HG02763 (cell line): Measurements from ENCODE around the gene NELFCD.
"Not testable (repeated sequence)": the region's sequence is repeated elsewhere in the genome, so short reads cannot be mapped to it uniquely, and the experiment has no call there.

Experiments used
- ATAC-seq: cut with Tn5 transposase; IDR thresholded peaks from one replicate; pipeline ENCODE4 v1.9.1; 2021; ENCODE audit warnings: mild to moderate bottlenecking, moderate library complexity; ENCODE audit not compliant: unreplicated experiment

NELFCD gene

DNA sequence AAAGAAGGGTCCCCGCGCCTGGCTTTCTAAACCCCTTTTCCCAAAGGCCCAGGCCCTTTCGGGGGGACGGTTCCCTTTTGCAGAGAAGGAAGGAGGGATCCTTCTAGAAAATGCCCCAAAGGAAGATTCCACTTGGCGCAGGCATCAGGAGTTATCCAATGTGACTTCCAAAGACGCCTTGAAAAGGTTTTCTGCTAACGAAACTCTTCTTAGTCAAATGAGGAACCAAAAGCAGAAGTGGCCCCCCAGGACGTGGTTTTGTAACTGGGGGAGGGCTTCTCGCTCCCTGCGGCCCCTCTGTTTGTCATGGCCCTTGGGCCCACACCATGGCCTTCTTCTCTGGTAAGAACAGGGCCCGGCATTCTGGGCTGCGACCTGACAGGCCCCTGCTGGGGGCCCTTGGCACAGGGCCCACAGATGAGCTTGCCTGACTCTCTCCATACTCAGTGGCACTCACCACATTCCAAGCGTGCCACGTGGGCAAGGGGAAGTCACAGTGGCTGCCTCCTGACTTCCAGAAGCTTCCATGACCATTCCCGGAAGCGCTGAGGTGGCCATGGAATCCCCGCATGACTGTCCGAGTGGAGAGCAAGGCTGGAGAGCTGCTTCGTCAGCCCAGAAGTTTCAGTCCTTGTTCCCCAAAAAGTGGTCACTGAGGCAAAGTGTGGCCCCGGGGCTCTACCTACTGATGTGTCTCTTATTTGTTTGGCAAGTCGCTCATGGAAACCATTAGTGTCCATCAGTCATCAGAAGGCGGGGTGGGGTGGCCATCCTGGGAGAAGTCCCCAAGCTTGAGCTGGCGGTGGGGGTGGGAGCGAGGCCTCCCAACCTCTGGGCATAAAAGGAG lies 26.8 kb downstream of the NELFCD start:
- peak; percentile 27 for ATAC-seq

DNA sequence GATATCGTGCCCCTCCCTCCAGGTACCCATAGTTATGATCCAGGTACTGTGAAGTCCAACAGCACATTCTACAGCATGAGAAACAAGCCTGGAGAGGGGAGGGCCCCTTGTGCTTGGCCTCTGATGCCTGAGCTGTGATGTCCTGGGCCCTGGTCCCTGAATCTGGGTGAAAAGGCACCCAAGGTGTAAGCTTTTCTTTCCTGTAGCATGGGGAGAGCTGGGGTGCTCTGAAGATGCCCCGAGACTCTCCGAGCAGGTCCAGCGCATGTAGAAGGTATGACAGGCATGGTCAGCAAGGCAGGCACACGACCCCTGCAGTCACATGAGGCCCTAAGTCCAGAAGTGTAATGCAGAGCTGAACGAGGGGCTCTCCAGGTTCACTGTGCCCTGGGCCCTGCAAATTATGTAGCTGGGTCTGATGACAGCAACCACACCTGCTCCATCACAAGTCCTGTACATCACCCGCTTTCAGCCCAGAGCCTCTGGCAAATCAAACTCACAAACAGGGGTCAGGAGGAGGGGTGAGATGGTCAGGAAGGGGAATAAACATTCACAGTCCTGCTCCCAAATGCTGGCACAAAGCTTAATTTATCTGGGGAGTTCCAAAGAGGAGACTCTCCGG lies 27.8 kb downstream of the NELFCD start:
- ATAC-seq = no peak

DNA sequence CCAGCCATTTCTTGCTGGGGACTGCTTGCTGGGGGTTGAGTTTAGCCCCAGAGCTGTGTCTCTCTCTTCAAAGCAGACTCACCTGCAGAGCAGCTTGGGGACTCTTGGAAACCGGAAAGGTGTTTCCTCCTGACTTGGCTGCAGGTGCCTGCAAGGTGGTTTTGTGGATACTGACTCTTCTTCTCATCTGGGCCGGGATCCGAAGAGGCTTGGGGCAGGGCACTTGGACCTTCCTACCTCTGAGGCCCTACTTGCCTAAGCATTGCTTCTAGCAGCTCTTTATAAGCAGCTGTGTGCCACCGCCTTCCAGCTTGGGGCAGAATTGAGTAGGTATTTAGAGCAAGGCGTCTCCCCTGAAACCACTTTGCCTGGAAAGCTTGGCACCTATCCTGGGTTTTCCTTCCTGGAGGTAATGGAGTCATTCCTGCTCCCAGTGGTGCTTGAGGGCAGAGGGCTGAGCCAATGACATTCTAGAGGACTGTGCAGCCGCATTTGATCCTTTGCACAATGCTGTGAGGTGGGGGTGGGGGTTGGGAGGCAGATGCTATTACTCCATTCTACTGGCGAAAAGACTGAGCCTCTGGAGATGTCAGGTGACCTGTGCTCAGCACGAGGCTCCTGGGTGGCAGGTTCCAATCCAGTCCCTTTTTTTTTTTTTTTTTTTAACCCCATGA lies 29.4 kb downstream of the NELFCD start:
- no peak for ATAC-seq

DNA sequence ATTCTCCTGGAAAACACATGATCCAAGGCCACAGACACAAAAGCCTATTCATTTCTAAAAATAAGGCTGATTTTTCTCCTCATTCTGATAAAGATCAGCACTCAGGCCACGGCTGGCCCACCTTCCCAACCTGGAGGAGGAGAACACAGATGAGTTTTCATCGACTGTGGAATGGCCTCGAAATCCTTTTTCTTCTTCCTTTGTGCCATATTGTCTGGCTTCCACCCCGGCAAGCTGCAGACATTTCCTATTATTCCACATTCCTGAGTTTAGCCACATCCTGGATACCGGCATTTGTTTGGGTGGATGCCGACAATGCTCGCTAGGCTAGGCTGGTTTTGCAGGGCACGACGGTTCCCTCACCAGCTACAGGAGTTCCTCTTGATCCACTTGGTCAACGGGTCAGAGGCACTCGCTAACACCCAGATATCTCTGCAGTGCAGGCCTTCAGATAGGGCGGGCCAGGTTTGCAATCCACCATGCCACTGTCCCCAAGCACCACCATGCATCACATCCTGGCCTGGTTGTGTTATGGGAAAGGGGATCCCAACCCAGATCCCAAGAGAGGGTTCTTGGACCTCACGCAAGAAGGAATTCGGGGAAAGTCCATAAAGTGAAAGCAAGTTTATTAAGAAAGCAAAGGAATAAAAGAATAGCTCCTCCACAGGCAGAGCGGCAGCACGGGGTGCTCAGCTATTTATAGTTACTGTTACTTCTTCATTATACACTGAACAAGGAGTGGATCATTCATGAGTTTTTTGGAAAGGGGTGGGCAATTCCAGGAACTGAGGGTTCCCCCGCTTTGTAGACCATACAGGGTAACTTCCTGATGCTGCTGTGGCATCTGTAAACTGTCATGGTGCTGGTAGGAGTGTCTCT lies 30.2 kb downstream of the NELFCD start:
- no peak for ATAC-seq

DNA sequence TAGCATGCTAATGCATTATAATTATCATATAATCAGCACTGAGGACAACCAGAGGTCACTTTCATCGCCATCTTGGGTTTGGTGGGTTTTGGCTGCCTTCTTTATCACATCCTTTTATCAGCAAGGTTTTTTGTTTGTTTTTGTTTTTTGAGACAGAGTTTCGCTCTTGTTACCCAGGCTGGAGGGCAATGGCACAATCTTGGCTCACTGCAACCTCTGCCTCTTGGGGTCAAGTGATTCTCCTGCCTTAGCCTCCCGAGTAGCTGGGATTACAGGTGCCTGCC lies 30.8 kb downstream of the NELFCD start:
- not testable (repeated sequence) for ATAC-seq

DNA sequence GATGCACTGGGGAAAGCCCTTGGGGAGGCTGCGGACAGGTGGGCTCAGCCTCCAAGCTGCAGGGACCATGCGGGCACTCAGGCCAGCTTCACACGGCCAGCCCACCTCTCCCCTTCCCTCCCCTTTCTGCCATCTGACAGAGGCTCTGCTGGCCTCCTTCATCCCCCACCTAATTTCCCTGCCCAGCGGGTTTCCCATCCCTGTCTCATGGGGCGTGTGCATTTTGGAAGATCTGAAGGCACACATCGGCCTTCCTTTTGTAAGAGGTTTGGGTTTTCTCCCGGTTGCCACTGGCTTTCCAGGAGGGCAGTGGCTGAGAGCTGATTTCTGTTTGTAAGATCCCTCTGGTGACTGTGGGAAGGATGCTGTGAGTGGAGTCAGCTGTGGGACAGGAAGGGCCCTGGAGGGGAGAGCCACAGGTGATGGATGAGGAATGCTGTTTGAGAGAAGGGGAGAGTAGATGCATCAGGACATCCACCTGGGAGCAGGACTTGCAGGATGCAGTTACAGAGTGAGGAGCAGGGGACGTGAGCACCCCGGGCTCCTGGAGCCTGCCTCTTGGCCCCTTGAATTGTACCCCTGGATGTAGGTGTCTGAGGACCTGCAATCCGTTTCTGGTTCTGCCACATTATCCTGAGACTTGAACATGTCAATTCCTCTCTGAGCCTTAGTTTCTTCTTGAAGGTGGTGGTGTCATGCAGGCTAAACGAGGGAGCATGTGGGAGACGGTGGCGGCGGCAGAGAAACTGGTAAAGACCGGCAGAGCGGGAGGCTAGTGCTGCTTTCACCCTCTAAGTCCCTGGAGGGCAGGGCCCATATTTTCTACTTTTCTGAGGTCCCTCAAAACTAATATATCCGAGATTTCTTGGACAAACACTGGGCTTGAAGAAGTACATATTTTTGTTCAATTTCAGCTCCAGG lies 32.2 kb downstream of the NELFCD start:
- no peak for ATAC-seq

DNA sequence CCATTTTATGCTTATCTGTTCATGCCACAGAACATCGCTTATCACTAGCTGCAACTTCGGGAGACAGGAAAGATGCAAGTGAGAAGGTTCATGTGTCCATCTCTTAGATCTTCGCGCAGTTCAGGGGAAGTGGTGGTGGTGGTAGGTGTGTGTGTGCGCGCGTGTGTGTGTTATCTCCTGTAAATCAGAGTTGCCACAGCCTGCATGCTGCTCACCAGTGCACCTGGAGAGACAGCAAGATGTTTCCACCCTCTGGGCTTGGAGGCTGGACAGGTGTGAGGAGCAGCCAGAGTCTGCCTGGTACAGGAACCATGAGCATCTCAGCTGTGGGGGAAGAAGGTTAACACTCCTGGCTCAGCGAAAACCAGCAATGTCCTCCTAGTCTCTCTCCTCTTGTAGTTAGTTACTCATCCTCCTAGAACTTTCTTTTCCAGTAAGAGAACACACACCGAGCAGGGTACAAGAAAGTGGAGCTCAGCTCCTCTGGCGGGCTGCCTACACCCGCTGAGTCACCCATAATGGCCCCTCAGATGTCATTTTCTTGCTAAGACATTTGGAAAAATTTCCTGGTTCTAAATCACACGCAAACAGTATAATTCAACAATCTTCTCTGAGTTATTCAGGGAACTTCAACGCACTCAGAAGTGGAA lies 33.0 kb downstream of the NELFCD start:
- ATAC-seq = no peak

DNA sequence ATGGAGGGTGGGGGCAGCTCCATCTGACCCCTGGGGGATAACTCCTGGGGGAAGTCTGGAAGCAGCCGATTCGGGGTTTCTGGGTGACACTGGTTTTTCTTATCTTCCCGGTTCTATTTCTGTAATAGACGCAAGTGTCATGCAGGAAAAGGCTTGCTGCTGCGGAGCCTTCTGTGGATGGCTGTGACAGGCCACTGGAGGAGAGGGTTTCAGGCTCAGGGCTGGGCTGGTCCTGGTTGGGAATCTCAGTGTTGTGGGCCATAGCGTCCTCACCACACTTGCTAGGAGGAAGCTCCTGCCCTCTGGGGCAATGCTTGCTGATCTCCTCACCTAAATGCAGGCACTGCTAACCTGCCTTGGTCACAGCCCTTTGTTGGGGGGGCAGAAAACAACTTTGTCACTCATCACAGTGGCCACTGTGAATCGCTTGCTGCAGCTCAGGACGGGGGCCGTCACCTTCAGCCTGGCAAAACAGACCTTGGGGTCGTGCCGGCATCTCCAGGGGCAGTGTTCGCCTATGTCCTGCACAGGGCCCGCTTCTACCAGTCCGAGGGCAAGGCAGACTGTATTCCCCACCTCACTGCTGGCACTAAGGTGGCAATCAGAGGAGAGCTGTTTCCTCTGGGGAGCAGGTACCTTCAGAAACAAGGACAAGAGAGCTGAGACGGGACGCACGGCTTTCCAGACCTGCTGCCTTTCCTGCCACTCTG lies 33.8 kb downstream of the NELFCD start:
- ATAC-seq = no peak

DNA sequence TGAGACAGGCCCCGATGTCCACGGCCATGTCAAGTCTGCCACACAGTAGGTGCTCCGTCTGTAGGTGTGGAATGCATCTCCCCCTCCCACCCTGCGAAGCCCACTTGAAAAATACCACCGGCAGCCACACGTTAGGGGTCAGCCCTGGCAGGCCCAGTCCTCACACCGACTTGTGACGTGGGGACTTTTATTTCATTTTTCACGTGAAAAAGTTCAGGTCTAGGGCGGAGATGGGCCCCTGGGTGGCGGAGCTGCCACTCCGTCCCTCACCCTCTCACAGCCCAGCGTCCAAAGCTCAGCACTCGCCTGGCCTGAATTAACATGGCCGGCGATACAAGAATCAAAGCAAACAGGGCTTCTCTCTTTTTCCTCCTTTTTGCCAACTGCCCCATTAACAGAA lies 34.4 kb downstream of the NELFCD start:
- ATAC-seq = no peak

DNA sequence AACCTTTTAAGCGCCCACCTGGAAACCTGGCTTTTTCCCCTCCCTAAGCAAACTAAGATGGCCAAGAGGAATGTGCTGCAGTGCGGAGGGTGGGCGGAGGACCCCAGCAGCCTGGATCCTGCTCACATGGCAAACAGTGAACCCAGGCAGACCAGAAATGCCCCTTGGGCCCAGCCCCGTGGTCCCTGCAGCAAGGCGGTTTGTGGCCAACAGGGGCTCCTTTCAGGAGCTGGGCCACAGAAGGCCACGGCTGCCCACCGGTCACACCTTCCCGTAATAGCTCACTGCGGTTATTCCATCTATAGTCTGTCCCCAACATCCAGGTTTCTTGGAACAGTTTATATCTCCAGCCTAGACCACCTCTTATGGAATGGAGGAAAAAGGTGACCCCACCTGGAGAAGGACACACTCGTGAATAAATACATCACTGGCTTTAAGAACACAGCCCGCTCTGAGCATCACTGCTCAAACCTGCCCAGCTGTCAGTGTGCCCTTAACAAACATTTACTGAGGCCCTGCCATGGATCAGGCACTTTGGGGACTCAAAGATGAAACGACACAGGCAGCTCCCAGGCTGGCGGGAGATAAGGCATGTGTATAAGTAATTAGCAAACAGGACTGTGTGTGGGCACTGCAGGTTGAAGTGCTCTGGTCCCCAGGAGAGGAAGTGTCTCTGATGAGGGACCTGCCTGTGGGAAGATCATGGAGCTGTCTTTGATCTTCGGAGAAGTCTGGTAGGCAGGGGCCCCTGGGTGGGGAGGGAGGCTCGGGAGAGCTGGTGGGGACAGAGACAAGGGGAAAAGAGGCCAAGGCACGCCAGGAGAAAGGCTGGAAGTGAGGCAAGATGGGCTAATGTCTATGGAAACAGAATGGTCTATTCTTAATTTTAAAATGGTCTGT lies 35.0 kb downstream of the NELFCD start:
- ATAC-seq = no peak

DNA sequence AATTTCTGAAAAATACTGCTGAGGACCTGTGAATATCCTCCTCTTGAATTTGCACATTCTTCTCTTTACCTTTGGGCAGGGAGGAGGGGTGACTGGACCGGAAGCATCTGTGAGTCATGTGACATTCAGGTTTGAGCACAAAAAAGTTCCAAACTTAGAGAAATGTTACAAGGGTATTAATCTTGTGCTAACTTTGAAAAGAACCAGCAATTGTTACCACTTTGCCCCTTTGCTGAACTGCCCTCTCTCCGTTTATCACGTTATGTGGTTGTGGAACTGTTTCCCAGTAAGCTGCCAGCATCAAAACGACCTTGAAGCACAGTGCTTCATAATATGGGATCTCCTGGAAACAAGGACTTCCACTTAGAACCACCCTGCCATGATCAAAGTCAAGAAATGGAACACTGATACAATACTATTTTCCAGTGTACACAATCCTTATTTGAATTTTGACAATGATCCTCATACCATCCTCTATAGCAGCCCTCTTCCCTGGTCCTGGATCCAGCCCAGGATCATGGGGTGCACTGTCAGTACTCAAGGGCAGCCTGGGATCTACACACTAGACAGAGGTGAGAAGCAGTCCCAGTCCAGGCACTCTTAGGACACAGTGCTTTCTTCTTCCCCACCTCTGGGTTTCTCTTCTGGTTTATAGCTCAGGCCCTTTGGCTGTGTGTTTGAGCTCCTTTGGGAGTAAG lies 35.9 kb downstream of the NELFCD start:
- ATAC-seq = no peak

DNA sequence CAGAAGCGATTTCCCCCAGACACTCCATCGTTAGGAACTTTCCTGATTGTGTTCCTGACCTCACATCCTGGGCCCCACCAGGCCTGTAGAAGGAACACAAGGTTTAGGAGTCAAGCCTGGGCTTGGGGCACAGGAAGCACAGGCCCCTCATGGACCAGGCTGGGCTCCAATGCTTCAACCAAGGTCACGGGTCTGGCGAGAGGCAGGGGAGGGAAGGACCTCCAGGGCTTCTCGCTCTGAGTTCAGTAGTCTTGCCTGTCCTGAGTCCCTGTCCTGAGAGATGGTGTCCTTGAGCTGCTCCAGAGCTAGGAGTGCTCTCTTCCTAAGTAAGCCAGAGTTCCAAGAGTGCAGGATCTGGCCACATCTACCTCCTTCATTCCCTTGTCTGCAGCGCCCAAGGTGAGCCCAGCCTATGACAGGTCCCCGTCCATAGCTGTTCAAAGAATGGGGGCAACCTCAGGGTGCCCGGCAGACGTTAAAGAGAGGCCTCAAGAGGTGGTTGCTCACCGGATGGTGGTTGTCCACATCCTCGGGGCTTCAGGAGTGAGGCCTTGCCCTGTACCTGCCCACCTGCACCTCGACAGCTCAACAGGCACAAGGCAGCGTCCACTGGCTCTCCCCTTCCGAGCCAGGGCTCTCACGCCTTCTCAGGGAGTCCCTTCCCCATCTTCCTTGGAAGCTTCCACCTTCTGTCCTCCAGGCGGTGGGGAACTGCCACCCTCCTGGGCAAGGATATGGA lies 36.6 kb downstream of the NELFCD start:
- ATAC-seq = no peak

DNA sequence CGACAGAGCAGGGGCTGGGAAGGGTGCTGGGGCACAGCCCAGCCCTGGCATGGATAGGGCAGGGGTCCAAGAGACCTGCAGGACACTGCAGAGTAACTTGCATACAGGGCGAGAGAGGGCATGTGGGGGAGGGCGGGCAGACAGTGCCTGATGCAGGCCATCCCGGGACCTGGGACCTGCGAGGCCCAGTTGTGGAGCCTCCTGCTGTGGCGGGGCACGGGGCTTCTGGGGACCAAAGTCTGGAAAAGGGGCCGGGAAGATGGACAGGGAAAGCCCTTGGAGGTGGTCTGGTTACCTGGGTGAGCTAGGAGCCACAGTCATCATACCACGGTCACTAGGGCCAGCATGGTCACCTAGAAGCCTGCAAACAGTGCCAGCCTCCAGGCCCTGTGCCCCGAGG lies 37.8 kb downstream of the NELFCD start:
- no peak for ATAC-seq

DNA sequence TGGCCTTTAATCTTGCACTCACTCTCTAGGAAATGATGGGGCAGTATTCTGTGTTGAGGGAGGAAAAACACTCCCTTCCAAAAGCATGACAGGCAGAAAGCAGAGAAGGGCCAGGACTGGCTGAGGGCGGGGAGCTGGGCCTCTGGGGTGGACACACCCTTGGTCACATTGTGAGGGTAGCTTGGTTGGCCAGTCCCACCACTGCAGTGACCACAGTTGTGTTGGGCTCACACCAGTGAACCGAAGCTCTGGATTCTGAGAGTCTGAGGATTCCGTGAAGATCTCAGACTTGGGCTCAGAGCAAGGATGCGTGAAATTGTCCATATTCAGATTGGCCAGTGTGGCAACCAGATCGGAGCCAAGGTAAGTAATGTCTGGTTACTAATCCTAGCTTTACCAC lies 38.2 kb downstream of the NELFCD start, which contains the start of gene TUBB1:
TUBB1 (plus strand) TSS at position 213 of the 400 bp plus-strand sequence; CDS start at position 307, 94 bp downstream.
- no peak for ATAC-seq

DNA sequence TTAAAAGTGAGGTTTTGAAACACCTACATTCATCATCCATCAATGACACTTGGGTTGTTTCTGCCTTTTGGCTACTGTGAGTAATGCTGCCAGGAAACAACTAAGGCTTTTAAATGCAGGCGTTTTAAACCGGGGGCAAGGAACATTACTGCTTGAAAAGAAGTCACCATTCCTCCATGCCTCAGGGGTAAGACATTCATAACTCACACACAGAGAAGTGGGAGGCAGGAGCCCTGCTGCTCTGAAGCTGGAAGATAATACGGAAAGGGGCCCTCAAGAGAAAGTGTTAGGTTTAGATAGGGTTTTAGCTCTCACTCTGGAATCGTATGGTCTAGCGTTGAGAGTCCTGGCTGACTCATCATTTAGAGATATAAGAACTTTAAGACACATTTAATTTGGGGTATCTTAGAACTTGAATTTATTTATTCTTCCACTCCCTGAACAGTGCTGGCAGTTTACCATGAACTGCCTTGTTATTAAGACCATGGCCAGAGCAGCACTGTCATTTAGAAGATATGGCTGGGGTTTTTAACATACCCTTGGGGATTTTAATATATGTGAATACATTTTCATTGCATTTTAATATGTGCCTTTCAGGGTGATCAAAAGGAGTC lies 40.0 kb downstream of the NELFCD start:
- no peak for ATAC-seq

DNA sequence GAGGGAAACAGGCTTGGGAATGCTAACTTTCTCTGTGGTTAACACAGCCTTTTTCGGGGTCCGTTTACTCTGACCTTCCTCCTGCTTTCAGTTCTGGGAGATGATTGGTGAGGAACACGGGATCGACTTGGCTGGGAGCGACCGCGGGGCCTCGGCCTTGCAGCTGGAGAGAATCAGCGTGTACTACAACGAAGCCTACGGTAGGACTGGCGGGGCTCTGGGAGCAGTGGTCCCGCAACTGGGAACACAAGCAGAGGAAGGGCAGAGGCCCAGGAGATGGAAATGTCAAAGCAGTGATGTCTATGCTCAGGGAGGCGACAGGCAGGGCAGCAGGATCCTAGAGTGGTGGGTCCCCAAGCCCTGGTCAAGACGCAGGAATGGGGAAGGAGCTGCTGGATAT lies 41.7 kb downstream of the NELFCD start:
- no peak for ATAC-seq
